Transverse colon (tissue), 4 donors: ENCODE measurements around the gene TSPAN17.

Experiments used
- POLR2A ChIP-seq: fragments of 450-650 bp; IDR thresholded peaks from one replicate; pipeline ENCODE4 v1.6.1; 2016; ENCODE audit warnings: antibody characterized with exemption, mild to moderate bottlenecking, moderate library complexity
- POLR2AphosphoS5 ChIP-seq, 3 donors: sonication (generic); formaldehyde crosslinking; IDR thresholded peaks; one replicate each; pipeline ENCODE4 v1.6.1; 2016; ENCODE audit warnings: antibody characterized with exemption in 3 of 3
- TF ChIP-seq, protein P1 (sequence below), 5 experiments: fragments of 200-600 bp in 3 of 5; fragments of 450-650 bp in 2 of 5; sonication (generic) in 3 of 5; IDR thresholded peaks; 1 replicate in 2 of 5; 2 replicates in 3 of 5; pipeline ENCODE4 v1.5.1; 2016 to 2017; ENCODE audit warnings: antibody characterized with exemption in 5 of 5, inconsistent platforms in 3 of 5, mild to moderate bottlenecking in 2 of 5, moderate library complexity in 1 of 5

DNA sequence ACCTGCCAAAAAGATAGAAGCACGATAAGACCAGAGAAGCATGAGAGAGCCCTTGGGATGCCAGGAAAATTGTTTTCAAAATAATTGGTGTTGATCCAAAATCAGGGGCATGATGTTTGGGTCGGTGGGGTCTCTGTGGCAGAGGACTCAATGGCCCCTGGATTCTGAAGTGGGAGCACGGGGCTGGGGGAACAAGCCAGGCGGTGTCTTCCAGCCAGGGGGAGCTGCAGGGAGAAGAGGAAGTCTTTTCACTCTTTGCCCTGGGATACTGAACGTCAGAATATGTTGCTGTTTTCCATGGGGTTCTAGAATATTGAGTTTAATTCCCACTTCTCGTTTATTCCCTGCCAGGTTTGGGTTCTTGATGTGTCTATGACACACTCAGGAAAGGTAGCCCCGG lies 20.4 kb downstream of the TSPAN17 start:
- TF ChIP-seq, protein P1, sequence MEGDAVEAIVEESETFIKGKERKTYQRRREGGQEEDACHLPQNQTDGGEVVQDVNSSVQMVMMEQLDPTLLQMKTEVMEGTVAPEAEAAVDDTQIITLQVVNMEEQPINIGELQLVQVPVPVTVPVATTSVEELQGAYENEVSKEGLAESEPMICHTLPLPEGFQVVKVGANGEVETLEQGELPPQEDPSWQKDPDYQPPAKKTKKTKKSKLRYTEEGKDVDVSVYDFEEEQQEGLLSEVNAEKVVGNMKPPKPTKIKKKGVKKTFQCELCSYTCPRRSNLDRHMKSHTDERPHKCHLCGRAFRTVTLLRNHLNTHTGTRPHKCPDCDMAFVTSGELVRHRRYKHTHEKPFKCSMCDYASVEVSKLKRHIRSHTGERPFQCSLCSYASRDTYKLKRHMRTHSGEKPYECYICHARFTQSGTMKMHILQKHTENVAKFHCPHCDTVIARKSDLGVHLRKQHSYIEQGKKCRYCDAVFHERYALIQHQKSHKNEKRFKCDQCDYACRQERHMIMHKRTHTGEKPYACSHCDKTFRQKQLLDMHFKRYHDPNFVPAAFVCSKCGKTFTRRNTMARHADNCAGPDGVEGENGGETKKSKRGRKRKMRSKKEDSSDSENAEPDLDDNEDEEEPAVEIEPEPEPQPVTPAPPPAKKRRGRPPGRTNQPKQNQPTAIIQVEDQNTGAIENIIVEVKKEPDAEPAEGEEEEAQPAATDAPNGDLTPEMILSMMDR (IDR thresholded peaks at IDR 0.05): no peak
- TF ChIP-seq POLR2A (no peak), POLR2AphosphoS5 (IDR thresholded peaks at IDR 0.05) (no peak)
